SK-N-SH (cell line): ENCODE measurements around the gene ANO2. TPM values are rescaled to one million over a fixed set of nuclear protein-coding genes. Genes with fewer than 3 reads are reported as not detected.

Source experiments
- CTCF ChIA-PET: fragments of 300-600, 350-600 bp; formaldehyde crosslinking; extraction: SDS; loops from one replicate; lab custom pipeline; 2021; lab: Yijun Ruan, JAX
- POLR2A ChIA-PET: fragments of 350-600 bp; sonication (Branson Sonifier 250); formaldehyde crosslinking; extraction: SDS; loops from one replicate; lab custom pipeline; 2020; ENCODE audit warnings: antibody characterized with exemption, inconsistent platforms; lab: Yijun Ruan, JAX
- DNase-seq: peaks from one replicate; pipeline ENCODE4 v3.0.0; 2012
- H2AFZ ChIP-seq: fragments of 200-600 bp; sonication (generic); 2 replicates; pipeline ENCODE4 v1.8.1; 2016; ENCODE audit warnings: antibody characterized with exemption, mild to moderate bottlenecking, low read depth
- H3F3A ChIP-seq: fragments of 200-600 bp; sonication (generic); replicated peaks from 2 replicates; pipeline ENCODE3; 2016; ENCODE audit warnings: antibody characterized with exemption, mild to moderate bottlenecking; ENCODE audit not compliant: insufficient read depth
- H3K27ac ChIP-seq, 2 experiments: fragments of 200-500 bp in 1 of 2; fragments of 200-600 bp in 1 of 2; sonication (Bioruptor generic) in 1 of 2; sonication (generic), shearing (Covaris generic) in 1 of 2; 2 replicates each; pipeline versions ENCODE4 v1.5.1 to v1.6.1; 2014 to 2016; ENCODE audit warnings: low read depth in 2 of 2, inconsistent platforms in 1 of 2, low read length in 1 of 2, mild to moderate bottlenecking in 1 of 2, mixed read lengths in 1 of 2
- H3K27me3 ChIP-seq: fragments of 200-600 bp; sonication (generic), shearing (Covaris generic); 2 replicates; pipeline ENCODE4 v1.6.1; 2016; ENCODE audit warnings: mixed run types; ENCODE audit not compliant: insufficient read depth
- H3K36me3 ChIP-seq, 2 experiments: fragments of 200-500 bp in 1 of 2; fragments of 200-600 bp in 1 of 2; sonication (Bioruptor generic) in 1 of 2; sonication (generic) in 1 of 2; replicated peaks in 1 of 2; 2 replicates each; pipeline versions ENCODE3 to v1.5.1; 2014 to 2016; ENCODE audit warnings: low read length in 1 of 2, mild to moderate bottlenecking in 1 of 2; ENCODE audit not compliant: insufficient read depth in 2 of 2, control insufficient read depth in 1 of 2
- H3K4me1 ChIP-seq, 2 experiments: fragments of 200-500 bp in 1 of 2; fragments of 200-600 bp in 1 of 2; sonication (Bioruptor generic) in 1 of 2; sonication (generic), shearing (Covaris generic) in 1 of 2; 2 replicates each; pipeline versions ENCODE4 v1.5.1 to v1.6.1; 2014 to 2016; ENCODE audit warnings: low read depth in 1 of 2, low read length in 1 of 2, mixed run types in 1 of 2; ENCODE audit not compliant: insufficient read depth in 2 of 2, control insufficient read depth in 1 of 2
- H3K4me2 ChIP-seq: fragments of 200-600 bp; sonication (generic), shearing (Covaris generic); 2 replicates; pipeline ENCODE4 v1.6.1; 2017; ENCODE audit warnings: mixed run types
- H3K4me3 ChIP-seq, 2 experiments: fragments of 200-500 bp in 1 of 2; fragments of 200-600 bp in 1 of 2; sonication (Bioruptor generic) in 1 of 2; sonication (generic), shearing (Covaris generic) in 1 of 2; 2 replicates each; pipeline versions ENCODE4 v1.5.1 to v1.8.1; 2014 to 2016; ENCODE audit warnings: low read depth in 2 of 2, inconsistent platforms in 1 of 2, low read length in 1 of 2, mild to moderate bottlenecking in 1 of 2, mixed read lengths in 1 of 2, moderate library complexity in 1 of 2
- H3K79me2 ChIP-seq: fragments of 200-600 bp; sonication (generic); 2 replicates; pipeline ENCODE4 v1.8.1; 2017; ENCODE audit warnings: mild to moderate bottlenecking; ENCODE audit not compliant: insufficient read depth
- H3K9ac ChIP-seq: fragments of 200-600 bp; sonication (generic); 2 replicates; pipeline ENCODE4 v1.6.1; 2017; ENCODE audit warnings: mixed run types
- H3K9me2 ChIP-seq: fragments of 200-600 bp; sonication (generic); 2 replicates; pipeline ENCODE4 v1.6.1; 2017; ENCODE audit warnings: mixed run types
- H3K9me3 ChIP-seq: fragments of 200-600 bp; sonication (generic); 2 replicates; pipeline ENCODE4 v1.6.1; 2017; ENCODE audit warnings: mixed run types, mild to moderate bottlenecking, moderate library complexity
- H4K20me1 ChIP-seq: fragments of 200-600 bp; sonication (generic); 2 replicates; pipeline ENCODE4 v1.6.1; 2017; ENCODE audit warnings: mild to moderate bottlenecking, mixed run types; ENCODE audit not compliant: insufficient read depth
- FOSL2 ChIP-seq: IDR thresholded peaks from 2 replicates; pipeline ENCODE4 v1.4.0; 2012; ENCODE audit warnings: low read depth, mild to moderate bottlenecking, moderate library complexity, borderline replicate concordance
- GATA2 ChIP-seq: sonication (generic); formaldehyde crosslinking; IDR thresholded peaks from 2 replicates; pipeline ENCODE4 v1.5.0; 2020; ENCODE audit warnings: mild to moderate bottlenecking, missing genetic modification reagents
- MXI1 ChIP-seq: IDR thresholded peaks from 2 replicates; pipeline ENCODE4 v1.6.1; 2012; ENCODE audit warnings: mild to moderate bottlenecking, low read depth, low read length, improper control_type of control experiment
- NFIC ChIP-seq: IDR thresholded peaks from 2 replicates; pipeline ENCODE4 v1.4.0; 2012; ENCODE audit warnings: borderline replicate concordance
- POLR2AphosphoS5 ChIP-seq: IDR thresholded peaks from 2 replicates; pipeline ENCODE4 v1.6.1; 2012; ENCODE audit warnings: low read depth, low read length
- RAD21 ChIP-seq: IDR thresholded peaks from 2 replicates; pipeline ENCODE4 v1.6.1; 2012; ENCODE audit warnings: mild to moderate bottlenecking, low read length
- RFX5 ChIP-seq: IDR thresholded peaks from 2 replicates; pipeline ENCODE4 v1.6.1; 2012; ENCODE audit warnings: mild to moderate bottlenecking, improper control_type of control experiment, low read length
- TEAD4 ChIP-seq: IDR thresholded peaks from 2 replicates; pipeline ENCODE4 v1.4.0; 2012; ENCODE audit warnings: mild to moderate bottlenecking, borderline replicate concordance; ENCODE audit not compliant: insufficient read depth
- WGBS: methylation state at CpG from one replicate; pipeline ENCODE4 v1.1.6; 2017; ENCODE audit warnings: low lambda C conversion rate; 5-methylcytosine and 5-hydroxymethylcytosine counted together
- polyA plus RNA-seq, 3 experiments: library from polyadenylated mRNA; depleted of rRNA; stranded (reverse); fragments of >200 nt; gene quantifications; 2 replicates each; pipeline ENCODE4 v1.2.3, GENCODE V29; 2012
- TF ChIP-seq, protein P1 (sequence below): IDR thresholded peaks from 2 replicates; pipeline ENCODE4 v1.4.0; 2012; ENCODE audit warnings: low read depth, borderline replicate concordance
- TF ChIP-seq, protein P2 (sequence below): fragments of 150-350 bp; IDR thresholded peaks from 2 replicates; pipeline ENCODE4 v1.6.1; 2017; ENCODE audit warnings: antibody characterized with exemption, low read length, low read depth, borderline replicate concordance
- TF ChIP-seq, protein P3 (sequence below): fragments of 150-350 bp; IDR thresholded peaks from 2 replicates; pipeline ENCODE4 v1.6.1; 2016; ENCODE audit warnings: mild to moderate bottlenecking, low read depth, low read length
- TF ChIP-seq, protein P4 (sequence below): IDR thresholded peaks from 2 replicates; pipeline ENCODE4 v1.6.1; 2012; ENCODE audit warnings: mild to moderate bottlenecking, low read depth, low read length, moderate library complexity

The ANO2 gene
- polyA plus RNA-seq, 1 of the 3 experiments (the other 2 are of a cell fraction): not detected

GRCh38 chr12:5554711-5555110 lies 390.3 kb downstream of the ANO2 start (continued):
- no peak for TF ChIP-seq NFIC

DNA sequence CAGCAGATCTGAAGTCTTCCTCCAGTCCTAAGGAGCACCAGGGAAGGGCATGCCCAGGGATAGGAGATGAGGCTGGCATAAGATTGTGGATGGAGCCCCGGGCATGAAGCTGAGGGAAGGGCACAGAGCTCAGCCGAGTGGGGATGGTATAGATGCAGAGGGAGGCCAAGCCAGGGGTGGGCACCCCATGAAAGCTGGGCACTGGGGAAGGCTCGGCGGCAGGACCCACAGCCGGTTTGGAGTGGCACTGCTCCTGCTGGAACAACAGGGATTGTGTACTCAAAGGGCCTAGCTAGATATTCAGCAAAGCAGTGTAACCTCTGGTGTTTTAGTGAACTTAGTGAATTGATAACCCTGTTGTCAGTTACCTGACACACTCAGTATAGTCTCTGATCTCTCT lies 396.0 kb downstream of the ANO2 start:
- Histone ChIP-seq H4K20me1 (no peaks in the 10 kb centered on the region), H3K4me3 (no peak overlapping the region), H3K9ac (no peak overlapping the region), H3K36me3 (no peaks in the 10 kb centered on the region), H2AFZ (no peak overlapping the region), H3K4me2 (no peak overlapping the region), H3K27me3 (peaks cover 20% of the 10 kb centered on the region), H3K27ac (no peak overlapping the region), H3K79me2 (no peaks in the 10 kb centered on the region), H3K9me3 (no peaks in the 10 kb centered on the region), H3K9me2 (no peaks in the 10 kb centered on the region)
- POLR2A ChIA-PET: no interaction called here
- no peak for DNase-seq
- 0% methylated on average over 3 of the region's 5 CpGs for WGBS
- CTCF ChIA-PET: no interaction called here
- TF ChIP-seq RAD21: no peak
- TF ChIP-seq, protein P1, sequence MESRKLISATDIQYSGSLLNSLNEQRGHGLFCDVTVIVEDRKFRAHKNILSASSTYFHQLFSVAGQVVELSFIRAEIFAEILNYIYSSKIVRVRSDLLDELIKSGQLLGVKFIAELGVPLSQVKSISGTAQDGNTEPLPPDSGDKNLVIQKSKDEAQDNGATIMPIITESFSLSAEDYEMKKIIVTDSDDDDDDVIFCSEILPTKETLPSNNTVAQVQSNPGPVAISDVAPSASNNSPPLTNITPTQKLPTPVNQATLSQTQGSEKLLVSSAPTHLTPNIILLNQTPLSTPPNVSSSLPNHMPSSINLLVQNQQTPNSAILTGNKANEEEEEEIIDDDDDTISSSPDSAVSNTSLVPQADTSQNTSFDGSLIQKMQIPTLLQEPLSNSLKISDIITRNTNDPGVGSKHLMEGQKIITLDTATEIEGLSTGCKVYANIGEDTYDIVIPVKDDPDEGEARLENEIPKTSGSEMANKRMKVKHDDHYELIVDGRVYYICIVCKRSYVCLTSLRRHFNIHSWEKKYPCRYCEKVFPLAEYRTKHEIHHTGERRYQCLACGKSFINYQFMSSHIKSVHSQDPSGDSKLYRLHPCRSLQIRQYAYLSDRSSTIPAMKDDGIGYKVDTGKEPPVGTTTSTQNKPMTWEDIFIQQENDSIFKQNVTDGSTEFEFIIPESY: no peak
- TF ChIP-seq, protein P2, sequence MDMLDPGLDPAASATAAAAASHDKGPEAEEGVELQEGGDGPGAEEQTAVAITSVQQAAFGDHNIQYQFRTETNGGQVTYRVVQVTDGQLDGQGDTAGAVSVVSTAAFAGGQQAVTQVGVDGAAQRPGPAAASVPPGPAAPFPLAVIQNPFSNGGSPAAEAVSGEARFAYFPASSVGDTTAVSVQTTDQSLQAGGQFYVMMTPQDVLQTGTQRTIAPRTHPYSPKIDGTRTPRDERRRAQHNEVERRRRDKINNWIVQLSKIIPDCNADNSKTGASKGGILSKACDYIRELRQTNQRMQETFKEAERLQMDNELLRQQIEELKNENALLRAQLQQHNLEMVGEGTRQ: no peak
- no peak for TF ChIP-seq FOSL2
- no peak for TF ChIP-seq POLR2AphosphoS5
- TF ChIP-seq, protein P3, sequence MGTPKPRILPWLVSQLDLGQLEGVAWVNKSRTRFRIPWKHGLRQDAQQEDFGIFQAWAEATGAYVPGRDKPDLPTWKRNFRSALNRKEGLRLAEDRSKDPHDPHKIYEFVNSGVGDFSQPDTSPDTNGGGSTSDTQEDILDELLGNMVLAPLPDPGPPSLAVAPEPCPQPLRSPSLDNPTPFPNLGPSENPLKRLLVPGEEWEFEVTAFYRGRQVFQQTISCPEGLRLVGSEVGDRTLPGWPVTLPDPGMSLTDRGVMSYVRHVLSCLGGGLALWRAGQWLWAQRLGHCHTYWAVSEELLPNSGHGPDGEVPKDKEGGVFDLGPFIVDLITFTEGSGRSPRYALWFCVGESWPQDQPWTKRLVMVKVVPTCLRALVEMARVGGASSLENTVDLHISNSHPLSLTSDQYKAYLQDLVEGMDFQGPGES: no peak
- no peak for TF ChIP-seq TEAD4
- TF ChIP-seq MXI1: no peak
- TF ChIP-seq, all 33 proteins: peak for 0
- Histone ChIP-seq H3K4me1 (no peaks in the 10 kb centered on the region), H3F3A (no peaks in the 10 kb centered on the region)

- ChIA-PET POLR2A (no interaction called here), CTCF (no interaction called here)
- Histone ChIP-seq H2AFZ (no peak overlapping the region), H3K27ac (no peak overlapping the region), H3K79me2 (no peaks in the 10 kb centered on the region), H3K9me3 (no peaks in the 10 kb centered on the region), H4K20me1 (no peaks in the 10 kb centered on the region), H3F3A (no peaks in the 10 kb centered on the region), H3K36me3 (no peaks in the 10 kb centered on the region), H3K9ac (no peak overlapping the region), H3K27me3 (peaks cover 20% of the 10 kb centered on the region), H3K9me2 (no peaks in the 10 kb centered on the region), H3K4me3 (no peak overlapping the region), H3K4me2 (no peak overlapping the region), H3K4me1 (no peaks in the 10 kb centered on the region)
- no peak for DNase-seq
- 0% methylated on average over 8 of the region's 8 CpGs for WGBS
- TF ChIP-seq, protein P1: no peak
- TF ChIP-seq, protein P4, sequence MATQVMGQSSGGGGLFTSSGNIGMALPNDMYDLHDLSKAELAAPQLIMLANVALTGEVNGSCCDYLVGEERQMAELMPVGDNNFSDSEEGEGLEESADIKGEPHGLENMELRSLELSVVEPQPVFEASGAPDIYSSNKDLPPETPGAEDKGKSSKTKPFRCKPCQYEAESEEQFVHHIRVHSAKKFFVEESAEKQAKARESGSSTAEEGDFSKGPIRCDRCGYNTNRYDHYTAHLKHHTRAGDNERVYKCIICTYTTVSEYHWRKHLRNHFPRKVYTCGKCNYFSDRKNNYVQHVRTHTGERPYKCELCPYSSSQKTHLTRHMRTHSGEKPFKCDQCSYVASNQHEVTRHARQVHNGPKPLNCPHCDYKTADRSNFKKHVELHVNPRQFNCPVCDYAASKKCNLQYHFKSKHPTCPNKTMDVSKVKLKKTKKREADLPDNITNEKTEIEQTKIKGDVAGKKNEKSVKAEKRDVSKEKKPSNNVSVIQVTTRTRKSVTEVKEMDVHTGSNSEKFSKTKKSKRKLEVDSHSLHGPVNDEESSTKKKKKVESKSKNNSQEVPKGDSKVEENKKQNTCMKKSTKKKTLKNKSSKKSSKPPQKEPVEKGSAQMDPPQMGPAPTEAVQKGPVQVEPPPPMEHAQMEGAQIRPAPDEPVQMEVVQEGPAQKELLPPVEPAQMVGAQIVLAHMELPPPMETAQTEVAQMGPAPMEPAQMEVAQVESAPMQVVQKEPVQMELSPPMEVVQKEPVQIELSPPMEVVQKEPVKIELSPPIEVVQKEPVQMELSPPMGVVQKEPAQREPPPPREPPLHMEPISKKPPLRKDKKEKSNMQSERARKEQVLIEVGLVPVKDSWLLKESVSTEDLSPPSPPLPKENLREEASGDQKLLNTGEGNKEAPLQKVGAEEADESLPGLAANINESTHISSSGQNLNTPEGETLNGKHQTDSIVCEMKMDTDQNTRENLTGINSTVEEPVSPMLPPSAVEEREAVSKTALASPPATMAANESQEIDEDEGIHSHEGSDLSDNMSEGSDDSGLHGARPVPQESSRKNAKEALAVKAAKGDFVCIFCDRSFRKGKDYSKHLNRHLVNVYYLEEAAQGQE: no peak
- TF ChIP-seq, protein P2: no peak
- TF ChIP-seq NFIC: no peak
- TF ChIP-seq RFX5: no peak
- no peak for TF ChIP-seq GATA2 (CRISPR knock-in tag)
These were observed 396.7 kb downstream of the ANO2 start for GRCh38 chr12:5548152-5548943.
